ENCODE measurements around the gene STAG1. TPM values are rescaled to one million over a fixed set of nuclear protein-coding genes. Genes with fewer than 3 reads are reported as not detected.

The STAG1 gene
- total and polyA plus RNA-seq, 9 of the 15 experiments (the other 6 are each of a cell fraction or from before 2014, with no cell fraction given), result 2.7 to 17.7 (median 8.8) TPM

DNA sequence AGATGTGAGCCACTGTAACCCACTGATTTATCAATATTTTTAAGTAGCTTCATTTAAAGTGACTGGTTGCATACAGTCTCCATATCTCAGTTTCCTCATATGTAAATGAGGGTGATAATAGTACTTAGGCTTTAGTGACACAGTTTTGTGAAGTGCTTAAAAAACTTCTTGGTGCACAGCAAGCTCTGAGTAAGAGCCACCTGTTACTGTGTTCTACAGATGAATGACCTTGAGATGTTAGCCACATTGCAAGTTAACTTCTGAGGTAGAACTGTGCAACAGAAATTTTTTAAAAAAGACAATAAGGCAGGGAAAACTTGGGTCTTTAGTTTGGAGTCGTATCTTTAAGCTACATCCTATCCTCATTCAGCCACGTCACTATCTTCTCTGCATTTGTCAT is 458.9 kb downstream of the STAG1 start (continued):
- TF ChIP-seq ZBTB8A (IDR thresholded peaks at IDR 0.05; ENCODE audit: partially characterized antibody) (no peak), KLF16 (IDR thresholded peaks at IDR 0.05) (no peak), ZNF780A (CRISPR knock-in tag; IDR thresholded peaks at IDR 0.05) (no peak), EP300 (IDR thresholded peaks at IDR 0.05; ENCODE audit: low read length) (no peak)

DNA sequence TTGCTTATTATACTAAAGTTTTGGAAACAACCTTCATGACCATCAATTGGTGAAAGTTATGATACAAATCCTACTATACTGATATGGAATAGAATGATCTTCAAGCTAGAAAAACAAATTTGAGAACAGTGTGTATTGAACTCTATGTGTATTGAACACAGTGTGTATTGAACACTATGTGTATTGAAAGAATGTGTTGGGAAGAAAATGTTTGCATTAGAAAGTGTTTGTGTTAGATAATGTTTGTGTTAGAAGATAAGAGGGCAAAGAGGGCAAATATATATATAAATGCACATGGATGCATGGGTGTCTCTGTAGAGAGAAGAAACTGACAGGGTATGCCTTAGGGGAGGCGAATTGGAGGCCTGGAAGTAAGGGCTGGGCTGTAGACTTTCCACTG is 459.7 kb downstream of the STAG1 start:
- FAIRE-seq, result no peak
- CTCF ChIA-PET (ENCODE audit: low intra/inter-chr PET ratio), result no interaction called here
- peaks cover 53% of the 10 kb centered on the region; the same call in 2 of the 3 replicates for H3K36me3 ChIP-seq (ENCODE audit: control insufficient read depth, insufficient read depth, low read length)
- peaks cover 7% of the 10 kb centered on the region; the same call in 1 of the 3 replicates for H3K79me2 ChIP-seq (ENCODE audit: control insufficient read depth, insufficient read depth, low read length)
- H2AFZ ChIP-seq (ENCODE audit: low read depth, low read length), result no peak overlapping the region
- DNase-seq (ENCODE audit: extremely low read depth in 1 of 4, low spot score in 3 of 4), result no peak
- no TSS peak for BruUV-seq (replicated peaks)
- no peaks in the 10 kb centered on the region for H3K9me1 ChIP-seq (ENCODE audit: control insufficient read depth, insufficient read depth, low read length)
- H3K4me2 ChIP-seq (ENCODE audit: insufficient read depth, low read length), result no peak overlapping the region
- WGBS (ENCODE audit: insufficient coverage, low coverage, missing lambda C conversion rate), result 100% methylated on average over 1 of the region's 1 CpG
- no peak for ATAC-seq
- H3K27me3 ChIP-seq (ENCODE audit: control insufficient read depth in 2 of 2, insufficient read depth in 2 of 2, low read length in 2 of 2), result no peaks in the 10 kb centered on the region
- H3K9me3 ChIP-seq (replicated peaks; ENCODE audit: control insufficient read depth, insufficient read depth, low read depth, low read length), result no peaks in the 10 kb centered on the region
- H3K9ac ChIP-seq (ENCODE audit: insufficient read depth in 1 of 2, low read depth in 2 of 2, low read length in 2 of 2), result no peak overlapping the region
- no peaks in the 10 kb centered on the region for H3K4me1 ChIP-seq (replicated peaks in 1 of 2; ENCODE audit: control insufficient read depth in 2 of 2, insufficient read depth in 2 of 2, low read length in 2 of 2)
- in situ Hi-C loops (cut with MboI), result no loop called here
- no peaks in the 10 kb centered on the region for H4K20me1 ChIP-seq (replicated peaks; ENCODE audit: control insufficient read depth, insufficient read depth, low read length)
- TF ChIP-seq ZFX (CRISPR knock-in tag; IDR thresholded peaks at IDR 0.05) (no peak), NCOA6 (IDR thresholded peaks at IDR 0.05) (no peak), THRAP3 (IDR thresholded peaks at IDR 0.05; ENCODE audit: borderline replicate concordance) (no peak), TCFL5 (CRISPR knock-in tag; conservative IDR thresholded peaks at IDR 0.05) (no peak), EGR1 (conservative IDR thresholded peaks at IDR 0.05) (no peak), CHD1 (IDR thresholded peaks at IDR 0.05; ENCODE audit: low read length) (no peak)
- TF ChIP-seq, protein P1, sequence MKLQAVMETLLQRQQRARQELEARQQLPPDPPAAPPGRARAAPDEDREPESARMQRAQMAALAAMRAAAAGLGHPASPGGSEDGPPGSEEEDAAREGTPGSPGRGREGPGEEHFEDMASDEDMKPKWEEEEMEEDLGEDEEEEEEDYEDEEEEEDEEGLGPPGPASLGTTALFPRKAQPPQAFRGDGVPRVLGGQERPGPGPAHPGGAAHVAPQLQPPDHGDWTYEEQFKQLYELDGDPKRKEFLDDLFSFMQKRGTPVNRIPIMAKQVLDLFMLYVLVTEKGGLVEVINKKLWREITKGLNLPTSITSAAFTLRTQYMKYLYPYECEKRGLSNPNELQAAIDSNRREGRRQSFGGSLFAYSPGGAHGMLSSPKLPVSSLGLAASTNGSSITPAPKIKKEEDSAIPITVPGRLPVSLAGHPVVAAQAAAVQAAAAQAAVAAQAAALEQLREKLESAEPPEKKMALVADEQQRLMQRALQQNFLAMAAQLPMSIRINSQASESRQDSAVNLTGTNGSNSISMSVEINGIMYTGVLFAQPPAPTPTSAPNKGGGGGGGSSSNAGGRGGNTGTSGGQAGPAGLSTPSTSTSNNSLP (IDR thresholded peaks at IDR 0.05; ENCODE audit: borderline replicate concordance, low read depth, low read length), result no peak
- TF ChIP-seq, protein P2, sequence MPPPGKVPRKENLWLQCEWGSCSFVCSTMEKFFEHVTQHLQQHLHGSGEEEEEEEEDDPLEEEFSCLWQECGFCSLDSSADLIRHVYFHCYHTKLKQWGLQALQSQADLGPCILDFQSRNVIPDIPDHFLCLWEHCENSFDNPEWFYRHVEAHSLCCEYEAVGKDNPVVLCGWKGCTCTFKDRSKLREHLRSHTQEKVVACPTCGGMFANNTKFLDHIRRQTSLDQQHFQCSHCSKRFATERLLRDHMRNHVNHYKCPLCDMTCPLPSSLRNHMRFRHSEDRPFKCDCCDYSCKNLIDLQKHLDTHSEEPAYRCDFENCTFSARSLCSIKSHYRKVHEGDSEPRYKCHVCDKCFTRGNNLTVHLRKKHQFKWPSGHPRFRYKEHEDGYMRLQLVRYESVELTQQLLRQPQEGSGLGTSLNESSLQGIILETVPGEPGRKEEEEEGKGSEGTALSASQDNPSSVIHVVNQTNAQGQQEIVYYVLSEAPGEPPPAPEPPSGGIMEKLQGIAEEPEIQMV (tag; conservative IDR thresholded peaks at IDR 0.05; ENCODE audit: low read depth), result no peak
- H3K4me3 ChIP-seq, result no peak overlapping the region
- POLR2A ChIA-PET, result interaction anchor here (0.9 kb wide), 1 partner anchor 42 kb away, joined by 3 read pairs; no protein-coding TSS in a partner anchor
- no peak overlapping the region for H3K27ac ChIP-seq (ENCODE audit: extremely low read depth, low read depth, low read length)
- intact Hi-C loops (cut with micrococcal nuclease), result no loop called here

Measured in K562 (cell line).